HCT116 (cell line): ENCODE results near the gene HNRNPA1. TPM values are rescaled to one million over a fixed set of nuclear protein-coding genes. Genes with fewer than 3 reads are reported as not detected.

Experiments
- ATAC-seq: fragments of 200-7000 bp; cut with Tn5 transposase; 2 replicates; pipeline ENCODE4 v1.9.1; 2020; ENCODE audit warnings: mild to moderate bottlenecking, moderate library complexity
- BruUV-seq: library from RNA; stranded (reverse); fragments of 400-500 nt; replicated peaks from 2 replicates; lab custom pipeline; 2021; lab: Mats Ljungman, UMichigan
- CTCF ChIA-PET: fragments of 300-600 bp; sonication (Branson Sonifier 250); formaldehyde crosslinking; loops from one replicate; lab custom pipeline; 2021; ENCODE audit warnings: antibody characterized with exemption; lab: Charles Lee
- POLR2A ChIA-PET: fragments of 300-600, 350-600 bp; sonication (Branson Sonifier 250); formaldehyde crosslinking; loops from one replicate; lab custom pipeline; 2021; ENCODE audit warnings: antibody characterized with exemption; lab: Charles Lee
- RAD21 ChIA-PET, 2 experiments: fragments of 300-600 bp; sonication (Branson Sonifier 250); formaldehyde crosslinking; loops; one replicate each; lab custom pipeline; 2023; ENCODE audit warnings: low total read pairs in 2 of 2; ENCODE audit not compliant: uncharacterized antibody in 2 of 2, unreplicated experiment in 2 of 2, low non-redundant PET in 1 of 2; lab: Charles Lee
- DNase-seq: peaks from one replicate; pipeline ENCODE4 v3.0.0-alpha.2; 2010; ENCODE audit warnings: low read depth, low spot score
- H2AFZ ChIP-seq: fragments of 200-600 bp; shearing (Covaris generic), sonication (generic); 2 replicates; pipeline ENCODE4 v1.6.1; 2017; ENCODE audit warnings: low read depth, mixed run types, mixed read lengths, antibody characterized with exemption, low read length; ENCODE audit not compliant: poor library complexity, severe bottlenecking
- H3K27ac ChIP-seq: 2 replicates; pipeline ENCODE4 v1.5.1; 2012; ENCODE audit warnings: low read depth, low read length
- H3K27me3 ChIP-seq: fragments of 200-600 bp; sonication (generic); 2 replicates; pipeline ENCODE4 v1.6.1; 2016; ENCODE audit warnings: mixed run types, low read length, mixed read lengths; ENCODE audit not compliant: insufficient read depth
- H3K36me3 ChIP-seq, 2 experiments: fragments of 200-500 bp in 1 of 2; fragments of 200-600 bp in 1 of 2; sonication (Bioruptor generic) in 1 of 2; sonication (generic) in 1 of 2; 2 replicates each; pipeline versions ENCODE4 v1.5.1 to v1.6.1; 2014 to 2016; ENCODE audit warnings: low read length in 2 of 2, inconsistent platforms in 1 of 2, mixed read lengths in 1 of 2, mixed run types in 1 of 2; ENCODE audit not compliant: insufficient read depth in 2 of 2, control insufficient read depth in 1 of 2
- H3K4me1 ChIP-seq, 2 experiments: fragments of 200-600 bp in 1 of 2; sonication (generic) in 1 of 2; 2 replicates each; pipeline versions ENCODE4 v1.5.1 to v1.6.1; 2012 to 2017; ENCODE audit warnings: low read length in 2 of 2, inconsistent platforms in 1 of 2, mild to moderate bottlenecking in 1 of 2, mixed read lengths in 1 of 2, mixed run types in 1 of 2, moderate library complexity in 1 of 2; ENCODE audit not compliant: insufficient read depth in 2 of 2, control insufficient read depth in 1 of 2
- H3K4me2 ChIP-seq: fragments of 200-600 bp; sonication (generic); 2 replicates; pipeline ENCODE4 v1.6.1; 2017; ENCODE audit warnings: mixed run types, low read length, mixed read lengths
- H3K4me3 ChIP-seq, 2 experiments: fragments of 200-600 bp in 1 of 2; sonication (generic) in 1 of 2; replicated peaks in 1 of 2; 2 replicates each; pipeline ENCODE4 v1.5.1; 2011 to 2016; ENCODE audit warnings: low read length in 2 of 2, control low read depth in 1 of 2, low read depth in 1 of 2, mild to moderate bottlenecking in 1 of 2, mixed read lengths in 1 of 2, mixed run types in 1 of 2
- H3K79me2 ChIP-seq: fragments of 200-600 bp; sonication (generic); 2 replicates; pipeline ENCODE4 v1.6.1; 2017; ENCODE audit warnings: mild to moderate bottlenecking, mixed run types, low read length, moderate library complexity, mixed read lengths; ENCODE audit not compliant: insufficient read depth
- H3K9ac ChIP-seq: fragments of 200-600 bp; sonication (generic); 2 replicates; pipeline ENCODE4 v1.6.1; 2016; ENCODE audit warnings: low read length, mixed read lengths
- H3K9me2 ChIP-seq: fragments of 200-600 bp; sonication (generic), shearing (Covaris generic); 2 replicates; pipeline ENCODE4 v1.6.1; 2017; ENCODE audit warnings: mixed run types, mild to moderate bottlenecking, moderate library complexity; ENCODE audit not compliant: insufficient read depth
- H3K9me3 ChIP-seq, 2 experiments: fragments of 200-500 bp in 1 of 2; fragments of 200-600 bp in 1 of 2; sonication (Bioruptor generic) in 1 of 2; sonication (generic) in 1 of 2; 2 replicates each; pipeline ENCODE4 v1.6.1; 2014 to 2017; ENCODE audit warnings: low read length in 2 of 2, mixed read lengths in 2 of 2, inconsistent platforms in 1 of 2, low read depth in 1 of 2, mild to moderate bottlenecking in 1 of 2, mixed run types in 1 of 2, moderate library complexity in 1 of 2; ENCODE audit not compliant: control insufficient read depth in 1 of 2, insufficient read depth in 1 of 2
- H4K20me1 ChIP-seq: fragments of 200-600 bp; sonication (generic), shearing (Covaris generic); 2 replicates; pipeline ENCODE4 v1.6.1; 2017; ENCODE audit warnings: mixed run types, mild to moderate bottlenecking, moderate library complexity; ENCODE audit not compliant: insufficient read depth
- ATF3 ChIP-seq: IDR thresholded peaks from 2 replicates; pipeline ENCODE4 v1.6.1; 2012
- CEBPB ChIP-seq: IDR thresholded peaks from 2 replicates; pipeline ENCODE4 v1.6.1; 2012; ENCODE audit warnings: low read depth
- EGR1 ChIP-seq: IDR thresholded peaks from 2 replicates; pipeline ENCODE4 v1.6.1; 2012; ENCODE audit warnings: low read depth
- FOSL1 ChIP-seq: IDR thresholded peaks from 2 replicates; pipeline ENCODE4 v1.6.1; 2012; ENCODE audit warnings: low read depth
- RAD21 ChIP-seq: IDR thresholded peaks from 2 replicates; pipeline ENCODE4 v1.6.1; 2012; ENCODE audit warnings: low read depth, mild to moderate bottlenecking
- REST ChIP-seq: IDR thresholded peaks from 2 replicates; pipeline ENCODE4 v1.6.1; 2012; ENCODE audit warnings: low read depth
- TCF7L2 ChIP-seq: IDR thresholded peaks from 2 replicates; pipeline ENCODE4 v1.7.0; 2011; ENCODE audit warnings: borderline replicate concordance, inconsistent platforms; ENCODE audit not compliant: insufficient read depth, insufficient read length; ENCODE audit errors: extremely low read depth
- YY1 ChIP-seq: IDR thresholded peaks from 2 replicates; pipeline ENCODE4 v1.6.1; 2011; ENCODE audit warnings: low read length, low read depth, moderate library complexity, mild to moderate bottlenecking; ENCODE audit not compliant: insufficient replicate concordance; ENCODE audit errors: extremely low read depth
- ZFX ChIP-seq: fragments of 450-650 bp; IDR thresholded peaks from 2 replicates; pipeline ENCODE4 v1.6.1; 2017
- intact Hi-C: fragments of 100-400 bp; cut with micrococcal nuclease; formaldehyde crosslinking; loops from 2 replicates; pipeline ENCODE4 v1.10.0; 2022
- total RNA-seq: library from RNA; stranded (reverse); gene quantifications from one replicate; pipeline ENCODE4 v1.2.1, GENCODE V29; 2021; ENCODE audit not compliant: unreplicated experiment

The HNRNPA1 gene
- total RNA-seq, 1 experiment from 2014 or later = 1,878 TPM

DNA sequence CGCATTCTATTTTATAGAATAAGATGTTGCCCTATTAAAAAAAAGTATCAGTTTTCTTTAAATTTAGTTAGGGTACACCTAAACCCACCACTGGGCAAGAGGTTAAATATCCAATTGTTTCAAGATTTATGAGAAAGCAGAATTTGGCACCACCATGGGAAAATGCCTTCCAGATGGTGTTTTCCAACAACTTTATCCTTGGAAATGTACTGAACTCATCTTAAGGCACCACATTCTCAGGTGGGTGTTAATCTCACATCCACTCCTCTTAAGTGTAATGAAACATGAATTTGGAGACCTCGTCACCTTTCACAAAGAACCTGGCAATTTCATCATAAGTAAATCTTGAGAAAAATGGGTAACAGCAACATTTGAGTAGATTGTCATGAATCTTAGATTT lies 13.7 kb upstream of the HNRNPA1 start:
- no peak overlapping the region for H3K27ac ChIP-seq
- BruUV-seq = no TSS peak
- no peak for ATAC-seq
- H3K9me2 ChIP-seq = no peaks in the 10 kb centered on the region
- intact Hi-C loops = no loop called here
- H3K36me3 ChIP-seq = peaks cover 0 to 2% of the 10 kb centered on the region in 2 experiments; a peak in 1 of 4 replicates
- no peak for DNase-seq
- H3K9me3 ChIP-seq = no peaks in the 10 kb centered on the region
- no peaks in the 10 kb centered on the region for H3K27me3 ChIP-seq
- ChIA-PET CTCF (interaction anchor here (1.0 kb wide), 1 partner anchor 15 kb away, joined by 3 read pairs; no protein-coding TSS in a partner anchor), RAD21 (no interaction called here), POLR2A (interaction anchor here (3.0 kb wide), 1 partner anchor 13 kb away, joined by 13 read pairs; the partner anchor contains the start of genes CBX5 and HNRNPA1)
- no peak overlapping the region for H3K4me3 ChIP-seq
- H3K9ac ChIP-seq = no peak overlapping the region
- no peaks in the 10 kb centered on the region for H4K20me1 ChIP-seq
- no peaks in the 10 kb centered on the region for H3K79me2 ChIP-seq
- TF ChIP-seq CEBPB (no peak), ATF3 (no peak)
- H3K4me1 ChIP-seq = peaks cover 13 to 16% of the 10 kb centered on the region in 2 experiments
- no peak overlapping the region for H3K4me2 ChIP-seq
- no peak overlapping the region for H2AFZ ChIP-seq

DNA sequence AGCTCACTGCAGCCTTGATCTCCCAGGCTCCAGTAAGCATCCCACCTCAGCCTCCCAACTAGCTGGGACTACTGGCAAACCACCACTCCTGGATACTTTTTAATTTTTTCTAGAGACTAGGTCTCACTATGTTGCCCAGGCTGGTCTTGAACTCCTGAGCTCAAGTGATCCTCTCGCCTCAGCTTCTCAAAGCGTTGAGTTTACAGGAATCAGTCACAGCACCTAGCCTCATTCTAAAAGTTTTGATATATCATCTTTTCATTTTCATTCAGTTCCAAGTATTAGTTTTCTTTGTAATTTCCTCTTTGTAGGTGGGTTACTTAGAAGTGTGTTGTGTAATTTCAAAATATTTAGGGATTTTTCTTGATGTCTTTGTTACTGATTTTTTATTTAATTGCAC lies 10.2 kb upstream of the HNRNPA1 start:
- BruUV-seq = no TSS peak
- Histone ChIP-seq H3K9ac (no peak overlapping the region), H2AFZ (no peak overlapping the region), H3K9me2 (no peaks in the 10 kb centered on the region), H3K27me3 (no peaks in the 10 kb centered on the region), H3K36me3 (peaks cover 0 to 7% of the 10 kb centered on the region in 2 experiments; a peak in 1 of 4 replicates), H3K27ac (no peak overlapping the region), H3K4me1 (no peaks in the 10 kb centered on the region), H3K79me2 (peaks cover 15% of the 10 kb centered on the region), H3K9me3 (no peaks in the 10 kb centered on the region), H3K4me3 (no peak overlapping the region), H4K20me1 (no peaks in the 10 kb centered on the region), H3K4me2 (no peak overlapping the region)
- TF ChIP-seq FOSL1 (no peak), RAD21 (no peak), ZFX (no peak), TCF7L2 (no peak), EGR1 (no peak), YY1 (no peak), REST (no peak)
- intact Hi-C loops = no loop called here
- ChIA-PET CTCF (no interaction called here), POLR2A (interaction anchor here (1.4 to 1.7 kb wide), 2 partner anchors 10 to 11 kb away, joined by 3 to 9 read pairs; partner anchors contain the start of genes CBX5 and HNRNPA1), RAD21 (no interaction called here)
- ATAC-seq (no peak), DNase-seq (no peak)
